AG10803 (cell line): Measurements from ENCODE around the gene GALK1.

Experiments
- DNase-seq: peaks from one replicate; pipeline ENCODE4 v3.0.0; 2010; ENCODE audit warnings: low read depth
- H3K4me3 ChIP-seq: 2 replicates; pipeline ENCODE4 v1.5.1; 2011; ENCODE audit warnings: mild to moderate bottlenecking, low read length, control low read depth
- CTCF ChIP-seq: conservative IDR thresholded peaks from 2 replicates; pipeline ENCODE4 v1.5.1; 2011; ENCODE audit warnings: mild to moderate bottlenecking, low read length, control low read depth, inconsistent platforms

Gene GALK1

GRCh38 chr17:75759457-75759856 lies 5.5 kb downstream of the GALK1 start:
- H3K4me3 ChIP-seq, result no peak overlapping the region
- DNase-seq, result no peak
- no peak for TF ChIP-seq CTCF

GRCh38 chr17:75758131-75758905 lies 6.7 kb downstream of the GALK1 start:
- peak; percentile 19; the same call in 1 of the 2 replicates for TF ChIP-seq CTCF
- no peak overlapping the region for H3K4me3 ChIP-seq
- DNase-seq, result no peak

GRCh38 chr17:75757086-75757681 lies 7.8 kb downstream of the GALK1 start:
- no peak for TF ChIP-seq CTCF
- DNase-seq, result no peak
- H3K4me3 ChIP-seq, result no peak overlapping the region

- H3K4me3 ChIP-seq, result no peak overlapping the region
- TF ChIP-seq CTCF, result no peak
- no peak for DNase-seq
These were observed 8.4 kb downstream of the GALK1 start for GRCh38 chr17:75756451-75757085.

- no peak for DNase-seq
- TF ChIP-seq CTCF, result no peak
- H3K4me3 ChIP-seq, result no peak overlapping the region
These were observed 9.0 kb downstream of the GALK1 start for GRCh38 chr17:75755990-75756389.

- DNase-seq, result no peak
- no peak for TF ChIP-seq CTCF
- H3K4me3 ChIP-seq, result no peak overlapping the region
These were observed 9.6 kb downstream of the GALK1 start for GRCh38 chr17:75755205-75755901.
